ENCODE measurements around the gene NRG2. TPM values are rescaled to one million over a fixed set of nuclear protein-coding genes. Genes with fewer than 3 reads are reported as not detected.

NRG2 gene
- total RNA-seq, 1 experiment from 2014 or later = 0.91 TPM

DNA sequence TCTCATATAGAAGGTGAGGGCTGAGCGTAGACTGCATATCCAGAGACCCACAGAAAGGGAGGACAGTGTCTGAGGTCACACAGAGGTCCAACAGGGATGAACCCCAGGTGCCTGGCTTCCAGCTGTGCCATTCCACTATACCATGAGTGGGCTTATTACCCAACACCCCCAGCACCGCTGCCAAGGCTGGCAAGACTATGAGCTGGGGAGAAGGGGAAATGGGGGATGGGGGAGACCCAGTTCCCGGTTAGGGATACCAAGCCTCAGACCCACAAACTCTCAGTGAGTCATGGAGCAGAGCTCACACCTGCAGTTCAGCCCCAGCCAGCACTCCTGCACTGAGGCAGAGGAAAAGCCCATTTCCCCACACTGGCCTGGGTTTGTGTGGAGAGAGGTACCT is 141.1 kb downstream of the NRG2 start:
- intact Hi-C loops (cut with micrococcal nuclease) = no loop called here
- peaks cover 34% of the 10 kb centered on the region for H3K27me3 ChIP-seq (ENCODE audit: insufficient read depth, low read length)
- H3K79me2 ChIP-seq (ENCODE audit: insufficient read depth, low read length) = no peaks in the 10 kb centered on the region
- ChIA-PET RAD21 (ENCODE audit: low non-redundant PET in 1 of 2, low total read pairs in 2 of 2, uncharacterized antibody in 2 of 2, unreplicated experiment in 2 of 2) (no interaction called here), POLR2A (no interaction called here), CTCF (interaction anchor here (1.4 kb wide), 1 partner anchor 67 kb away, joined by 4 read pairs; no protein-coding TSS in a partner anchor)
- DNase-seq (ENCODE audit: low read depth, low spot score) (no peak), ATAC-seq (no peak)
- H3K4me1 ChIP-seq (ENCODE audit: control insufficient read depth in 1 of 2, insufficient read depth in 2 of 2, low read length in 2 of 2) = peaks cover 0 to 14% of the 10 kb centered on the region in 2 experiments; a peak in 1 of 4 replicates
- H3K9me3 ChIP-seq (ENCODE audit: control insufficient read depth in 1 of 2, insufficient read depth in 1 of 2, low read depth in 1 of 2, low read length in 2 of 2) = no peaks in the 10 kb centered on the region
- no peak overlapping the region for H3K4me2 ChIP-seq (ENCODE audit: low read length)
- no peak overlapping the region for H2AFZ ChIP-seq (ENCODE audit: low read depth, low read length, poor library complexity, severe bottlenecking)
- H3K4me3 ChIP-seq (replicated peaks in 1 of 2; ENCODE audit: low read depth in 1 of 2, low read length in 2 of 2) = no peak overlapping the region
- no TSS peak for BruUV-seq (replicated peaks)
- TF ChIP-seq EZH2 (IDR thresholded peaks at IDR 0.05) = no peak
- TF ChIP-seq EGR1 (IDR thresholded peaks at IDR 0.05; ENCODE audit: low read depth) = no peak
- TF ChIP-seq POLR2AphosphoS5 (IDR thresholded peaks at IDR 0.05; ENCODE audit: low read depth, low read length) = no peak
- no peak for TF ChIP-seq FOSL1 (IDR thresholded peaks at IDR 0.05; ENCODE audit: low read depth)
- no peak for TF ChIP-seq JUND (IDR thresholded peaks at IDR 0.05)
- no peak for TF ChIP-seq SIN3A (IDR thresholded peaks at IDR 0.05; ENCODE audit: low read depth)
- TF ChIP-seq EZH2phosphoT487 (IDR thresholded peaks at IDR 0.05; ENCODE audit: borderline replicate concordance) = no peak
- no peak for TF ChIP-seq ZBTB33 (IDR thresholded peaks at IDR 0.05; ENCODE audit: extremely low read depth, insufficient replicate concordance, low read length)
- H3K27ac ChIP-seq (ENCODE audit: low read depth, low read length) = no peak overlapping the region
- no peaks in the 10 kb centered on the region for H3K36me3 ChIP-seq (ENCODE audit: control insufficient read depth in 1 of 2, insufficient read depth in 2 of 2, low read length in 2 of 2)
- no peaks in the 10 kb centered on the region for H4K20me1 ChIP-seq (ENCODE audit: insufficient read depth)
- no peak overlapping the region for H3K9ac ChIP-seq (ENCODE audit: low read length)
- H3K9me2 ChIP-seq (ENCODE audit: insufficient read depth) = no peaks in the 10 kb centered on the region

- no peaks in the 10 kb centered on the region for H3K36me3 ChIP-seq (ENCODE audit: control insufficient read depth in 1 of 2, insufficient read depth in 2 of 2, low read length in 2 of 2)
- no peaks in the 10 kb centered on the region for H4K20me1 ChIP-seq (ENCODE audit: insufficient read depth)
- no peak overlapping the region for H2AFZ ChIP-seq (ENCODE audit: low read depth, low read length, poor library complexity, severe bottlenecking)
- ChIA-PET CTCF (no interaction called here), RAD21 (ENCODE audit: low non-redundant PET in 1 of 2, low total read pairs in 2 of 2, uncharacterized antibody in 2 of 2, unreplicated experiment in 2 of 2) (no interaction called here), POLR2A (no interaction called here)
- H3K9me2 ChIP-seq (ENCODE audit: insufficient read depth) = no peaks in the 10 kb centered on the region
- H3K27me3 ChIP-seq (ENCODE audit: insufficient read depth, low read length) = peaks cover 34% of the 10 kb centered on the region
- no peak overlapping the region for H3K9ac ChIP-seq (ENCODE audit: low read length)
- H3K9me3 ChIP-seq (ENCODE audit: control insufficient read depth in 1 of 2, insufficient read depth in 1 of 2, low read depth in 1 of 2, low read length in 2 of 2) = no peaks in the 10 kb centered on the region
- BruUV-seq (replicated peaks) = no TSS peak
- H3K4me1 ChIP-seq (ENCODE audit: control insufficient read depth in 1 of 2, insufficient read depth in 2 of 2, low read length in 2 of 2) = peaks cover 0 to 14% of the 10 kb centered on the region in 2 experiments; a peak in 1 of 4 replicates
- no peak overlapping the region for H3K27ac ChIP-seq (ENCODE audit: low read depth, low read length)
- no peak for TF ChIP-seq CBX3 (IDR thresholded peaks at IDR 0.05; ENCODE audit: low read depth)
- TF ChIP-seq SRF (IDR thresholded peaks at IDR 0.05; ENCODE audit: low read depth) = no peak
- TF ChIP-seq JUND (IDR thresholded peaks at IDR 0.05) = no peak
- TF ChIP-seq EZH2phosphoT487 (IDR thresholded peaks at IDR 0.05; ENCODE audit: borderline replicate concordance) = no peak
- TF ChIP-seq, protein P1, sequence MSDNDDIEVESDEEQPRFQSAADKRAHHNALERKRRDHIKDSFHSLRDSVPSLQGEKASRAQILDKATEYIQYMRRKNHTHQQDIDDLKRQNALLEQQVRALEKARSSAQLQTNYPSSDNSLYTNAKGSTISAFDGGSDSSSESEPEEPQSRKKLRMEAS (IDR thresholded peaks at IDR 0.05) = no peak
- no peak for TF ChIP-seq ATF3 (IDR thresholded peaks at IDR 0.05)
- TF ChIP-seq SIN3A (IDR thresholded peaks at IDR 0.05; ENCODE audit: low read depth) = no peak
- TF ChIP-seq ELF1 (IDR thresholded peaks at IDR 0.05; ENCODE audit: borderline replicate concordance, low read depth) = no peak
- no peak for TF ChIP-seq RAD21 (IDR thresholded peaks at IDR 0.05; ENCODE audit: low read depth)
- TF ChIP-seq SP1 (IDR thresholded peaks at IDR 0.05; ENCODE audit: low read depth) = no peak
- no peak for TF ChIP-seq CEBPB (IDR thresholded peaks at IDR 0.05; ENCODE audit: low read depth)
- TF ChIP-seq ZBTB33 (IDR thresholded peaks at IDR 0.05; ENCODE audit: extremely low read depth, insufficient replicate concordance, low read length) = no peak
- no peak for TF ChIP-seq FOSL1 (IDR thresholded peaks at IDR 0.05; ENCODE audit: low read depth)
- H3K4me3 ChIP-seq (replicated peaks in 1 of 2; ENCODE audit: low read depth in 1 of 2, low read length in 2 of 2) = no peak overlapping the region
- intact Hi-C loops (cut with micrococcal nuclease) = no loop called here
- no peaks in the 10 kb centered on the region for H3K79me2 ChIP-seq (ENCODE audit: insufficient read depth, low read length)
- ATAC-seq (no peak), DNase-seq (ENCODE audit: low read depth, low spot score) (no peak)
- no peak overlapping the region for H3K4me2 ChIP-seq (ENCODE audit: low read length)
Observed at GRCh38 chr5:139901251-139901575, 141.9 kb downstream of the NRG2 start.
